Measurements from ENCODE around the gene TSC22D2.

DNA sequence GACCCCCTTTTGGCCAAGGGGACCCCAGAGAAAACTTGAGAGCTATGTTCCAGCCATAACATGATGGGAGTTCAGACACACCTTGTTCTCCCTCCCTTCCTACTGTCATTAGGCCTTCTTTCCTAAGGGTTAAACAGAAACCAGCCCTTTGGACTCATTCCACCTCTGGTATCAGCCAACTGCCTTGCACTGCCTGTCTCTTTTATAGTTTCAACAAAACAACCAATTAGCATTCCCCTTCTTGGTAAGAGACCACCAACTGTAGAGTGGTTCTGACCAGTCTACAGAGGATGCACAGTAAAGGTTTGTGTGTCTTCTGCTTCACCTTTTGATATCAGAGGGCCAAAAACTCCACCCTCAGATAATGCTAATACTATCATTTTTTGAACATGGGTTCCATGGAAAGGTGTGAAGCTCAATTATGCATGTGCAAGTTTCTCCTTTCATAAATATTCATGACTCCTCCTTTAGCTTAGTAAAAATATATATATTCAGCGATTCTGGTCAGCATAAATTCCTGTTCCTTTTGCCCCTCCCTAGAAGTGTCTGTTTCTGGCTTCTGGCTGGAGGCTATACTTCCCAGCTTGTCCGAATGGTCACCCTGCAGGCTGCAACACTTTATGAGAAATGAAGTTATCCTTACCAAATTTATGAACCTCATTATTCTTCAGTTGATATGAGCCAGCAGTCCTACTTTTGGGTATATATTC is 82.3 kb downstream of the TSC22D2 start:
- TF ChIP-seq EZH2 (IDR thresholded peaks at IDR 0.05; ENCODE audit: borderline replicate concordance) (no peak), EZH2phosphoT487 (IDR thresholded peaks at IDR 0.05; ENCODE audit: low read depth, severe bottlenecking, unreplicated experiment) (no peak)
- TF ChIP-seq, protein P1, sequence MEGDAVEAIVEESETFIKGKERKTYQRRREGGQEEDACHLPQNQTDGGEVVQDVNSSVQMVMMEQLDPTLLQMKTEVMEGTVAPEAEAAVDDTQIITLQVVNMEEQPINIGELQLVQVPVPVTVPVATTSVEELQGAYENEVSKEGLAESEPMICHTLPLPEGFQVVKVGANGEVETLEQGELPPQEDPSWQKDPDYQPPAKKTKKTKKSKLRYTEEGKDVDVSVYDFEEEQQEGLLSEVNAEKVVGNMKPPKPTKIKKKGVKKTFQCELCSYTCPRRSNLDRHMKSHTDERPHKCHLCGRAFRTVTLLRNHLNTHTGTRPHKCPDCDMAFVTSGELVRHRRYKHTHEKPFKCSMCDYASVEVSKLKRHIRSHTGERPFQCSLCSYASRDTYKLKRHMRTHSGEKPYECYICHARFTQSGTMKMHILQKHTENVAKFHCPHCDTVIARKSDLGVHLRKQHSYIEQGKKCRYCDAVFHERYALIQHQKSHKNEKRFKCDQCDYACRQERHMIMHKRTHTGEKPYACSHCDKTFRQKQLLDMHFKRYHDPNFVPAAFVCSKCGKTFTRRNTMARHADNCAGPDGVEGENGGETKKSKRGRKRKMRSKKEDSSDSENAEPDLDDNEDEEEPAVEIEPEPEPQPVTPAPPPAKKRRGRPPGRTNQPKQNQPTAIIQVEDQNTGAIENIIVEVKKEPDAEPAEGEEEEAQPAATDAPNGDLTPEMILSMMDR (IDR thresholded peaks at IDR 0.05; ENCODE audit: poor library complexity): no peak
